Neutrophil (primary cell): ENCODE results near the gene MVP.
A peak's percentile ranks its signal among the peaks of the same experiment; 100 is the strongest.

Experiments
- H3K27ac ChIP-seq: fragments of 200-600 bp; sonication (generic); 2 replicates; pipeline ENCODE4 v1.5.1; 2016; ENCODE audit warnings: mild to moderate bottlenecking, moderate library complexity
- H3K27me3 ChIP-seq: fragments of 200-600 bp; sonication (generic); 2 replicates; pipeline ENCODE4 v1.6.0; 2016; ENCODE audit warnings: mild to moderate bottlenecking
- H3K36me3 ChIP-seq: fragments of 200-600 bp; sonication (generic); 2 replicates; pipeline ENCODE4 v1.5.1; 2017
- H3K4me1 ChIP-seq, 2 experiments: fragments of 200-600 bp in 1 of 2; sonication (generic) in 1 of 2; 1 replicate in 1 of 2; 2 replicates in 1 of 2; pipeline versions ENCODE4 v1.5.1 to v1.6.1; 2013 to 2016; ENCODE audit warnings: low read depth in 1 of 2, low read length in 1 of 2, mild to moderate bottlenecking in 1 of 2, moderate library complexity in 1 of 2; ENCODE audit not compliant: control insufficient read depth in 1 of 2, insufficient read depth in 1 of 2
- H3K4me3 ChIP-seq, 2 experiments: fragments of 200-600 bp in 1 of 2; sonication (generic) in 1 of 2; 1 replicate in 1 of 2; 2 replicates in 1 of 2; pipeline ENCODE4 v1.5.1; 2013 to 2016; ENCODE audit warnings: low read depth in 1 of 2, low read length in 1 of 2, mild to moderate bottlenecking in 1 of 2, moderate library complexity in 1 of 2
- H3K9me3 ChIP-seq: fragments of 200-600 bp; sonication (generic); 2 replicates; pipeline ENCODE4 v1.5.1; 2016
- CTCF ChIP-seq: fragments of 200-600 bp; sonication (generic); IDR thresholded peaks from 2 replicates; pipeline ENCODE4 v1.5.1; 2016; ENCODE audit warnings: antibody characterized with exemption

Gene MVP

GRCh38 chr16:29843931-29844330, 23.7 kb downstream of the MVP start:
- H3K4me1 ChIP-seq: no peaks in the 10 kb centered on the region
- no peaks in the 10 kb centered on the region for H3K27me3 ChIP-seq
- H3K36me3 ChIP-seq: peaks cover 99% of the 10 kb centered on the region
- no peak overlapping the region for H3K4me3 ChIP-seq
- TF ChIP-seq CTCF: no peak
- no peaks in the 10 kb centered on the region for H3K9me3 ChIP-seq
- no peak overlapping the region for H3K27ac ChIP-seq

GRCh38 chr16:29844575-29845331, 24.5 kb downstream of the MVP start:
- peaks cover 96% of the 10 kb centered on the region for H3K36me3 ChIP-seq
- no peaks in the 10 kb centered on the region for H3K4me1 ChIP-seq
- no peak overlapping the region for H3K27ac ChIP-seq
- no peak for TF ChIP-seq CTCF
- no peak overlapping the region for H3K4me3 ChIP-seq
- no peaks in the 10 kb centered on the region for H3K9me3 ChIP-seq
- no peaks in the 10 kb centered on the region for H3K27me3 ChIP-seq

GRCh38 chr16:29845656-29846055, 25.4 kb downstream of the MVP start:
- TF ChIP-seq CTCF: no peak
- H3K27me3 ChIP-seq: no peaks in the 10 kb centered on the region
- peaks cover 93% of the 10 kb centered on the region for H3K36me3 ChIP-seq
- H3K4me3 ChIP-seq: no peak overlapping the region
- no peak overlapping the region for H3K27ac ChIP-seq
- H3K9me3 ChIP-seq: no peaks in the 10 kb centered on the region
- H3K4me1 ChIP-seq: no peaks in the 10 kb centered on the region

GRCh38 chr16:29848420-29849297, 28.4 kb downstream of the MVP start:
- Histone ChIP-seq H3K36me3 (peaks cover 63% of the 10 kb centered on the region), H3K27me3 (no peaks in the 10 kb centered on the region), H3K4me1 (no peaks in the 10 kb centered on the region), H3K9me3 (no peaks in the 10 kb centered on the region), H3K27ac (peak overlapping the region; percentile 7), H3K4me3 (no peak overlapping the region)
- TF ChIP-seq CTCF: peak; percentile 84

- Histone ChIP-seq H3K27me3 (no peaks in the 10 kb centered on the region), H3K27ac (peak overlapping the region; percentile 44), H3K9me3 (no peaks in the 10 kb centered on the region), H3K36me3 (peaks cover 54% of the 10 kb centered on the region), H3K4me3 (no peak overlapping the region), H3K4me1 (no peaks in the 10 kb centered on the region)
- no peak for TF ChIP-seq CTCF
Measured at GRCh38 chr16:29849505-29849904, 29.2 kb downstream of the MVP start.
